Keratinocyte (primary cell): Measurements from ENCODE around the gene KRTAP10-6. TPM values are rescaled to one million over a fixed set of nuclear protein-coding genes. Genes with fewer than 3 reads are reported as not detected.
A peak's percentile ranks its signal among the peaks of the same experiment; 100 is the strongest.
"Not testable (repeated sequence)": the region's sequence is repeated elsewhere in the genome, so short reads cannot be mapped to it uniquely, and the experiment has no call there.

Experiments used
- DNase-seq: peaks from one replicate; pipeline ENCODE4 v3.0.0-alpha.2; 2011; ENCODE audit warnings: low read depth, missing footprints, low spot score
- FAIRE-seq: peaks from 2 replicates; lab custom pipeline; 2011; peaks lifted over from hg19 to GRCh38; lab: Jason Lieb, UNC
- H2AFZ ChIP-seq: 2 replicates; pipeline ENCODE4 v1.6.0; 2012; ENCODE audit warnings: low read length, control low read depth, inconsistent platforms; ENCODE audit not compliant: control insufficient read depth
- H3K27ac ChIP-seq: 2 replicates; pipeline ENCODE4 v1.5.1; 2011; ENCODE audit warnings: low read length; ENCODE audit not compliant: control insufficient read depth, insufficient read depth
- H3K27me3 ChIP-seq: 3 replicates; pipeline ENCODE4 v1.6.0; 2011; ENCODE audit warnings: low read length; ENCODE audit not compliant: control insufficient read depth, insufficient read depth; ENCODE audit errors: extremely low read depth
- H3K36me3 ChIP-seq, 2 experiments: 2 replicates in 1 of 2; 3 replicates in 1 of 2; pipeline ENCODE4 v1.5.1; 2011; ENCODE audit warnings: low read length in 2 of 2, mild to moderate bottlenecking in 1 of 2; ENCODE audit not compliant: control insufficient read depth in 2 of 2, insufficient read depth in 2 of 2; ENCODE audit errors: extremely low read depth in 1 of 2
- H3K4me1 ChIP-seq: 3 replicates; pipeline ENCODE4 v1.5.1; 2011; ENCODE audit warnings: low read length; ENCODE audit not compliant: control insufficient read depth, insufficient read depth; ENCODE audit errors: extremely low read depth
- H3K4me2 ChIP-seq: 3 replicates; pipeline ENCODE4 v1.6.0; 2011; ENCODE audit warnings: low read depth, low read length; ENCODE audit not compliant: control insufficient read depth, insufficient read depth; ENCODE audit errors: extremely low read depth
- H3K4me3 ChIP-seq, 3 experiments: fragments of 200-600 bp in 1 of 3; sonication (generic) in 1 of 3; 2 replicates in 2 of 3; 3 replicates in 1 of 3; pipeline ENCODE4 v1.5.1; 2011 to 2016; ENCODE audit warnings: low read length in 3 of 3, mild to moderate bottlenecking in 3 of 3, control low read depth in 2 of 3, inconsistent platforms in 1 of 3, low read depth in 1 of 3, mixed read lengths in 1 of 3, mixed run types in 1 of 3, moderate library complexity in 1 of 3; ENCODE audit not compliant: control insufficient read depth in 2 of 3, insufficient read depth in 2 of 3; ENCODE audit errors: extremely low read depth in 1 of 3
- H3K79me2 ChIP-seq: 2 replicates; pipeline ENCODE4 v1.6.0; 2012; ENCODE audit warnings: low read length; ENCODE audit not compliant: control insufficient read depth, insufficient read depth
- H3K9ac ChIP-seq: 3 replicates; pipeline ENCODE4 v1.6.0; 2011; ENCODE audit warnings: low read length; ENCODE audit not compliant: control insufficient read depth, insufficient read depth; ENCODE audit errors: extremely low read depth
- H3K9me1 ChIP-seq: 3 replicates; pipeline ENCODE4 v1.6.0; 2011; ENCODE audit warnings: low read length; ENCODE audit not compliant: control insufficient read depth, insufficient read depth; ENCODE audit errors: extremely low read depth
- H3K9me3 ChIP-seq: 2 replicates; pipeline ENCODE4 v1.5.1; 2012; ENCODE audit warnings: low read depth, low read length; ENCODE audit not compliant: control insufficient read depth
- H4K20me1 ChIP-seq: 3 replicates; pipeline ENCODE4 v1.6.0; 2011; ENCODE audit warnings: low read length; ENCODE audit not compliant: control insufficient read depth, insufficient read depth; ENCODE audit errors: extremely low read depth
- EZH2 ChIP-seq: IDR thresholded peaks from one replicate; pipeline ENCODE4 v1.6.1; 2012; ENCODE audit warnings: inconsistent platforms, mild to moderate bottlenecking, low read length, moderate library complexity
- dilution Hi-C: fragments of 300-500 bp; cut with MboI; formaldehyde crosslinking; loops from one replicate; pipeline ENCODE4 v1.7.0; 2020; ENCODE audit warnings: low sequenced_read_pairs; ENCODE audit not compliant: extremely low pct_ligation_motif_present
- polyA plus RNA-seq, 5 experiments: library from polyadenylated mRNA; depleted of rRNA in 3 of 5; stranded (reverse) in 3 of 5; stranded (forward) in 1 of 5; unstranded in 1 of 5; fragments of >200 nt; gene quantifications; 1 replicate in 1 of 5; 2 replicates in 3 of 5; 3 replicates in 1 of 5; pipeline versions ENCODE4 v1.2.1 to v1.2.3, GENCODE V29; 2011 to 2012; ENCODE audit warnings: missing spikeins in 2 of 5, low read depth in 1 of 5, low replicate concordance in 1 of 5
- TF ChIP-seq, protein P1 (sequence below), 3 experiments: IDR thresholded peaks in 1 of 3; conservative IDR thresholded peaks in 1 of 3; optimal IDR thresholded peaks in 1 of 3; 2 replicates in 2 of 3; 3 replicates in 1 of 3; pipeline versions ENCODE3 to v1.5.1; 2011; ENCODE audit warnings: low read length in 3 of 3, mild to moderate bottlenecking in 3 of 3, moderate library complexity in 2 of 3, control low read depth in 1 of 3, inconsistent platforms in 1 of 3; ENCODE audit not compliant: insufficient read depth in 2 of 3; ENCODE audit errors: extremely low read depth in 1 of 3

The KRTAP10-6 gene
- polyA plus RNA-seq, 1 donor (not counting 4 experiments of a cell fraction or from before 2014, with no cell fraction given), result not detected

DNA sequence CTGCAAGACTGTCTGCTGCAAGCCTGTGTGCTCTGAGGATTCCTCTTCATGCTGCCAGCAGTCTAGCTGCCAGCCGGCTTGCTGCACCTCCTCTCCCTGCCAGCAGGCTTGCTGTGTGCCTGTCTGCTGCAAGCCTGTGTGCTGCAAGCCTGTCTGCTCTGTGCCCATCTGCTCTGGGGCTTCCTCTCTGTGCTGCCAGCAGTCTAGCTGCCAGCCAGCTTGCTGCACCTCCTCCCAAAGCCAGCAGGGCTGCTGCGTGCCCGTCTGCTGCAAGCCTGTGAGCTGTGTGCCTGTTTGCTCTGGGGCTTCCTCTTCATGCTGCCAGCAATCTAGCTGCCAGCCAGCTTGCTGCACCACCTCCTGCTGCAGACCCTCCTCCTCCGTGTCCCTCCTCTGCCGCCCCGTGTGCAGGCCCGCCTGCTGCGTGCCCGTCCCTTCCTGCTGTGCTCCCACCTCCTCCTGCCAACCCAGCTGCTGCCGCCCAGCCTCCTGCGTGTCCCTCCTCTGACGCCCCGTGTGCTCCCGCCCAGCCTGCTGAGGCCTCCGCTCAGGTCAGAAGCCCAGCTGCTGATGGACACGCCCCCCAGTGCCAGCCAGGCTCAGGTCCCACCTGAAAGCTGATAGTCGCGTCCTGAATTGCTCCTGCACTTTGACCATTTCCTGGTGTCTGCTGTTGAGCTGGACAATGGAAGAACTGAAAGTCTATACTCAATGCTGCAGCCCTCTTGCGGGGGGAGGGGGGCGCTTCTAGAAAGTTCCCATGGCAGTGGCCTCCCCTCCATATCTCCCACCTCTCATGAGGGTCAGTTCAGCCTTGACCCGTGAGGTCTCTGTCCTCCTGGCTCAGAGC lies 17.6 kb downstream of the KRTAP10-6 start:
- no peak for TF ChIP-seq EZH2
- TF ChIP-seq, protein P1, sequence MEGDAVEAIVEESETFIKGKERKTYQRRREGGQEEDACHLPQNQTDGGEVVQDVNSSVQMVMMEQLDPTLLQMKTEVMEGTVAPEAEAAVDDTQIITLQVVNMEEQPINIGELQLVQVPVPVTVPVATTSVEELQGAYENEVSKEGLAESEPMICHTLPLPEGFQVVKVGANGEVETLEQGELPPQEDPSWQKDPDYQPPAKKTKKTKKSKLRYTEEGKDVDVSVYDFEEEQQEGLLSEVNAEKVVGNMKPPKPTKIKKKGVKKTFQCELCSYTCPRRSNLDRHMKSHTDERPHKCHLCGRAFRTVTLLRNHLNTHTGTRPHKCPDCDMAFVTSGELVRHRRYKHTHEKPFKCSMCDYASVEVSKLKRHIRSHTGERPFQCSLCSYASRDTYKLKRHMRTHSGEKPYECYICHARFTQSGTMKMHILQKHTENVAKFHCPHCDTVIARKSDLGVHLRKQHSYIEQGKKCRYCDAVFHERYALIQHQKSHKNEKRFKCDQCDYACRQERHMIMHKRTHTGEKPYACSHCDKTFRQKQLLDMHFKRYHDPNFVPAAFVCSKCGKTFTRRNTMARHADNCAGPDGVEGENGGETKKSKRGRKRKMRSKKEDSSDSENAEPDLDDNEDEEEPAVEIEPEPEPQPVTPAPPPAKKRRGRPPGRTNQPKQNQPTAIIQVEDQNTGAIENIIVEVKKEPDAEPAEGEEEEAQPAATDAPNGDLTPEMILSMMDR (optimal IDR thresholded peaks at IDR 0.05 in 1 of 3, IDR thresholded peaks at IDR 0.05 in 1 of 3, conservative IDR thresholded peaks at IDR 0.05 in 1 of 3; ENCODE audit: extremely low read depth in 1 of 3, insufficient read depth in 2 of 3, low read length in 3 of 3), result peak in 2 of 3 experiments; percentile 1 to 54
- dilution Hi-C loops, result no loop called here
- H3K9me3 ChIP-seq, result no peaks in the 10 kb centered on the region
- H3K27me3 ChIP-seq, result no peaks in the 10 kb centered on the region
- H3K36me3 ChIP-seq, result no peaks in the 10 kb centered on the region
- no peak overlapping the region for H3K27ac ChIP-seq
- no peaks in the 10 kb centered on the region for H4K20me1 ChIP-seq
- no peak overlapping the region for H3K9ac ChIP-seq
- no peak overlapping the region for H3K4me2 ChIP-seq
- DNase-seq, result no peak
- no peaks in the 10 kb centered on the region for H3K9me1 ChIP-seq
- H3K4me3 ChIP-seq, result no peak overlapping the region
- H3K4me1 ChIP-seq, result no peaks in the 10 kb centered on the region
- FAIRE-seq, result no peak
- no peaks in the 10 kb centered on the region for H3K79me2 ChIP-seq
- H2AFZ ChIP-seq, result no peak overlapping the region

DNA sequence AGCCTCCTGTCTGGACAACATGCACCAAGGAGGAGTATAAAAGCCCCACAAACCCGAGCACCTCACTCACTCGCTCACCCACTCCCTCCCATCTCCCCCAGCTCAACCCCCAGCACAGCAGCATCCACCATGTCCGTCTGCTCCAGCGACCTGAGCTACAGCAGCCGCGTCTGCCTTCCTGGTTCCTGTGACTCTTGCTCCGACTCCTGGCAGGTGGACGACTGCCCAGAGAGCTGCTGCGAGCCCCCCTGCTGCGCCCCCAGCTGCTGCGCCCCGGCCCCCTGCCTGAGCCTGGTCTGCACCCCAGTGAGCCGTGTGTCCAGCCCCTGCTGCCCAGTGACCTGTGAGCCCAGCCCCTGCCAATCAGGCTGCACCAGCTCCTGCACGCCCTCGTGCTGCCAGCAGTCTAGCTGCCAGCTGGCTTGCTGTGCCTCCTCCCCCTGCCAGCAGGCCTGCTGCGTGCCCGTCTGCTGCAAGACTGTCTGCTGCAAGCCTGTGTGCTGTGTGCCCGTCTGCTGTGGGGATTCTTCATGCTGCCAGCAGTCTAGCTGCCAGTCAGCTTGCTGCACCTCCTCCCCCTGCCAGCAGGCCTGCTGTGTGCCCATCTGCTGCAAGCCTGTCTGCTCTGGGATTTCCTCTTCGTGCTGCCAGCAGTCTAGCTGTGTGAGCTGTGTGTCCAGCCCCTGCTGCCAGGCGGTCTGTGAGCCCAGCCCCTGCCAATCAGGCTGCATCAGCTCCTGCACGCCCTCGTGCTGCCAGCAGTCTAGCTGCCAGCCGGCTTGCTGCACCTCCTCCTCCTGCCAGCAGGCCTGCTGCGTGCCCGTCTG lies 18.5 kb downstream of the KRTAP10-6 start, which contains the start of gene KRTAP10-4:
Gene KRTAP10-4, plus strand, starts transcription at position 100 of the 827 bp plus-strand sequence. Its CDS starts 30 bp downstream, at position 130.
- H3K9me1 ChIP-seq, H3K27me3 ChIP-seq, H3K9ac ChIP-seq, H3K4me3 ChIP-seq, H3K79me2 ChIP-seq, H3K36me3 ChIP-seq, H3K9me3 ChIP-seq, dilution Hi-C loops, H3K4me2 ChIP-seq, H4K20me1 ChIP-seq, H2AFZ ChIP-seq, H3K4me1 ChIP-seq, FAIRE-seq, H3K27ac ChIP-seq, DNase-seq: not testable (repeated sequence)
